GM12873 (cell line): ENCODE data around the gene NDUFA12.

ENCODE experiments used
- TF ChIP-seq, protein P1 (sequence below): IDR thresholded peaks from 2 replicates; pipeline ENCODE4 v1.5.1; 2012; ENCODE audit warnings: low read depth, mild to moderate bottlenecking, moderate library complexity, low read length, control low read depth; ENCODE audit not compliant: insufficient read depth; ENCODE audit errors: missing control alignments

NDUFA12 gene

DNA sequence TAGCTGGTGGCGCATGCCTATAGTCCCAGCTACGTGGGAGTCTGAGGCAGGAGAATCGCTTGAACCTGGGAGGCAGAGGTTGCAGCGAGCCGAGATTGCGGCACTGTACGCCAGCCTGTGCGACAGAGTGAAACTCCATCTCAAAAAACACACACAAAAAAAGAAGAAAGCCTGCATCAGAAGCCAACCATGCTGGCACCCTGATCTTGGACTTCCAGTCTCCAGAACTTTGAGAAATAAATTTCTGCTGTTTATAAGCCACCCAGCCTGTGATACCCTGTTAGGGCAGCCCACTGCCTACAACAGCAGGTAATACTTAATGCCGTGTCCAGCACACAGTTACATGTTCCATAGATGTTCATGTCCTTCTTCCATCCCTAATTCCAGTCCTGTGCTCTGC is 62.7 kb downstream of the NDUFA12 start:
- TF ChIP-seq, protein P1, sequence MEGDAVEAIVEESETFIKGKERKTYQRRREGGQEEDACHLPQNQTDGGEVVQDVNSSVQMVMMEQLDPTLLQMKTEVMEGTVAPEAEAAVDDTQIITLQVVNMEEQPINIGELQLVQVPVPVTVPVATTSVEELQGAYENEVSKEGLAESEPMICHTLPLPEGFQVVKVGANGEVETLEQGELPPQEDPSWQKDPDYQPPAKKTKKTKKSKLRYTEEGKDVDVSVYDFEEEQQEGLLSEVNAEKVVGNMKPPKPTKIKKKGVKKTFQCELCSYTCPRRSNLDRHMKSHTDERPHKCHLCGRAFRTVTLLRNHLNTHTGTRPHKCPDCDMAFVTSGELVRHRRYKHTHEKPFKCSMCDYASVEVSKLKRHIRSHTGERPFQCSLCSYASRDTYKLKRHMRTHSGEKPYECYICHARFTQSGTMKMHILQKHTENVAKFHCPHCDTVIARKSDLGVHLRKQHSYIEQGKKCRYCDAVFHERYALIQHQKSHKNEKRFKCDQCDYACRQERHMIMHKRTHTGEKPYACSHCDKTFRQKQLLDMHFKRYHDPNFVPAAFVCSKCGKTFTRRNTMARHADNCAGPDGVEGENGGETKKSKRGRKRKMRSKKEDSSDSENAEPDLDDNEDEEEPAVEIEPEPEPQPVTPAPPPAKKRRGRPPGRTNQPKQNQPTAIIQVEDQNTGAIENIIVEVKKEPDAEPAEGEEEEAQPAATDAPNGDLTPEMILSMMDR: no peak

DNA sequence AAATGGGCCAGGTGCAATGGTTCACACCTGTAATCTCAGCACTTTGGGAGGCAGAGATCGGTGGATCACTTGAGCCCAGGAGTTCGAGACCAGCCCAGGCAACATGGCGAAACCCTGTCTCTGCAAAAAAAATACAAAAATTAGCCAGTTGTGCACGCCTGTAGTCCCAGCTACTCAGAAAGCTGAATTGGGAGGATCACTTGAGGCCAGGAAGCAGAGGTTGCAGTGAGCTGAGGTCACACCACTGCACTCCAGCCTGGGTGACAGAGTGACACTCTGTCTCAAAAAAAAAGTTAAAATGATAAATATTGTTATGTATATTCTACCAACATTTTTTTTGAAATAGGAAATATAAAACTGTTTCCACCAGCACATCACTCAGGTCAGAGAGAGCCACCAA is 64.9 kb downstream of the NDUFA12 start:
- TF ChIP-seq, protein P1: no peak

DNA sequence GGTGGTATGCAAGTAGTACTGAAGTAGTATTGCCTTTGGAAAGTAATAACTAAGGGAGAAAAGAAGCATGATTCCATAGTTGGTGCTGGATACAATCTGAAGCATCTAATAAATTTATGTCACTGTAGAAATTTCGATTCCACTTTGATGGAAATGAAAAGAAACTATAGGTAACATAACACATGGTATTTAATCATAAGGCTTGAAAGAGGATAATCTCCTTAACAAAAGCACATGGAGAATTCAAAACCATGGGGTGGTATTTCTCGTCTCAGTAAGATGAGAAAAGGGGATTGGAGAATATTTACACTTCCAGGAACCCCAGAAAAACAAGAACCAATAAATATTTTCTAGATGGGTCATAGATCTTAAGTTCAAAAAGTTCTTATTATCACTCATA is 72.7 kb downstream of the NDUFA12 start:
- TF ChIP-seq, protein P1: no peak

DNA sequence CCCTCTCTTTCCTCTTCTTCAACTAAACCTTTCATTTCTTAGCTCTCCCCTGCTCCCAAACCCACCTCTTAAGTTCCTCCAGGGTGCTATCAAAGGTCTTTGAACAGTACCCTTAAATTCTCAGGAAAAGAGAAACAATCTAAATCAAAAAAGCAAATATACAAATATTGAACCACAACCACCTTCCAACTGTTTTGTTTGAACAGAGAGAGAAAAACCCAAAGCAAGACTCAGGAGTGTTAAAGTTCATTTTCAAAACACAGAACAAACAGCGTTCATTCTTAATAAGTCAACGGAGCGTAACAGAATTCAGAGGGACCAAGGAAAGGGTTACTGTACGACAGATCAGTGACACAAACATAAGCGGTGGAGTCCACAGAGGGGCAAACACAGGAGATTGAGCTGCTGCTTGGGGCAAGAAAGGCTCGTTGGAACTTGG is 73.3 kb downstream of the NDUFA12 start:
- TF ChIP-seq, protein P1: no peak

DNA sequence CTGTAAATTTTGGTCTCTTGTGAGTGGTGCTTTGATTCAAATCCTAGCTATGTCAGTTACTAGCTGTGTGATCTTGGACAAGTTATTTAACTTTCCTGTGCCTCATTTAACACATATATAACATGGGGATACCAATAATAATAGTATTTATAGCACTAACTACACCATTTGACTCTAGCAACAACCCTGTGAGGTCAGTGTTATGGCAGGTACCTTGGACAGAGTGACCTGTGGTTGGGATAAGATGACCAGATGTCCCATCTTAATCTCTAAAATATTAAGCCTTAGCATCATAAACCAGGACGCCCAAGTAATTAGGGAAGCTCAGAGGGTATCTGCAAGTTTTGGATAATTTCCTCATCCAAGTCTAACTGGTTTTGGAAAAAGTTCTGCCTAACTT is 73.7 kb downstream of the NDUFA12 start:
- TF ChIP-seq, protein P1: no peak

DNA sequence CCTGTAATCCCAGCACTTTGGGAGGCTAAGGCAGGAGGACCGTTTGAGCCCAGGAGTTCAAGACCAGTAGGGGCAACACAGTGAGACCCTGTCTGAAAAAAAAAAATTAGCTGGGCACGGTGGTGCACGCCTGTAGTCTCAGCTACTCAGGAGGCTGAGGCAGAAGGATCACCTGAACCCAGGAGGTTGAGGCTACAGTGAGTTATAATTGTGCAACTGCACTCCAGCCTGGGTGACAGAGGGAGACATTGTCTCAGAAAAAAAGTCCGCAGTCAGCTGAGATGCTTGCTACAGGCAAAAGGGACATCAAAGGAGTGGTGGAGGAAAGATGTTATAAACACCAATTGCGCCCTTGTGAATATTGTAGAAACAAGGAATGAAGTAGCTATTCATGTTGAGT is 77.8 kb downstream of the NDUFA12 start:
- TF ChIP-seq, protein P1: no peak

DNA sequence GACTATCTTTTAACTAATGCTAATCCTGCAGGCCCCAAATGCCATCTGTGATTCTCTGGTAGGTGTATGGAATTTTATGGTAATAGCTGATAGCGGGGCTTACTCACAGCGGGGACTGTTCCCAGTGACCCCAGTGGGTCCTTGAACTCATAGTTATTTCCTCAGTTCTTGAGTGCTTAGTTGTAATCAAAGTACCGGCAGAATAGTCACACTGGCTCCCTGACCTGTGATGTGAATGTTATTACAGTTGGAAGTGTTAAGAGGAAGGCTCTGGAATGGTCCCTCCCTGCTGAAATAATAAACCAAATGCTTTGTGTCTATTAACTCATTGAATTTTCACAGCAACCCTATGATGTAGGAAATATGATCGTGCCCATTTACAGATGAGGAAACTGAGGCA is 78.3 kb downstream of the NDUFA12 start:
- TF ChIP-seq, protein P1: no peak
